ENCODE data around the gene HAUS3.

GRCh38 chr4:2183394-2183793 is 58.5 kb downstream of the HAUS3 start:
- TF ChIP-seq CTCF (IDR thresholded peaks at IDR 0.05; ENCODE audit: low read depth, low read length): no peak
- no peak for TF ChIP-seq POLR2A (IDR thresholded peaks at IDR 0.05; ENCODE audit: extremely low read depth, insufficient read length)
- no peak for TF ChIP-seq MAX (IDR thresholded peaks at IDR 0.05; ENCODE audit: low read depth, low read length)
